Hepatocyte (in vitro differentiated cells): Measurements from ENCODE around the gene RHOT1. TPM values are rescaled to one million over a fixed set of nuclear protein-coding genes. Genes with fewer than 3 reads are reported as not detected.
"Not testable (repeated sequence)": the region's sequence is repeated elsewhere in the genome, so short reads cannot be mapped to it uniquely, and the experiment has no call there.

Experiments used
- DNase-seq: peaks from one replicate; pipeline ENCODE4 v3.0.0-alpha.2; 2016; ENCODE audit warnings: low spot score
- H2AFZ ChIP-seq: fragments of 200-600 bp; sonication (generic); 2 replicates; pipeline ENCODE4 v1.6.0; 2016; ENCODE audit warnings: antibody characterized with exemption, mild to moderate bottlenecking
- H3K27ac ChIP-seq: fragments of 200-600 bp; sonication (generic); 2 replicates; pipeline ENCODE4 v1.5.1; 2016; ENCODE audit warnings: mild to moderate bottlenecking
- H3K27me3 ChIP-seq: fragments of 200-600 bp; sonication (generic); 2 replicates; pipeline ENCODE4 v1.6.1; 2016
- H3K36me3 ChIP-seq: fragments of 200-600 bp; sonication (generic); replicated peaks from 2 replicates; pipeline ENCODE4 v1.5.1; 2016; ENCODE audit warnings: low read depth; ENCODE audit not compliant: insufficient read depth
- H3K4me1 ChIP-seq: fragments of 200-600 bp; sonication (generic); 2 replicates; pipeline ENCODE4 v1.5.1; 2016; ENCODE audit warnings: mild to moderate bottlenecking, moderate library complexity; ENCODE audit not compliant: insufficient read depth
- H3K4me2 ChIP-seq: fragments of 200-600 bp; sonication (generic); 2 replicates; pipeline ENCODE4 v1.6.0; 2016
- H3K4me3 ChIP-seq: fragments of 200-600 bp; sonication (generic); 2 replicates; pipeline ENCODE4 v1.5.1; 2016; ENCODE audit warnings: mild to moderate bottlenecking
- H3K79me2 ChIP-seq: fragments of 200-600 bp; sonication (generic); 2 replicates; pipeline ENCODE4 v1.6.0; 2017; ENCODE audit warnings: mild to moderate bottlenecking
- H3K9me2 ChIP-seq: fragments of 200-600 bp; sonication (generic); replicated peaks from 2 replicates; pipeline ENCODE4 v1.6.0; 2017; ENCODE audit warnings: mild to moderate bottlenecking; ENCODE audit not compliant: insufficient read depth
- H3K9me3 ChIP-seq: fragments of 200-600 bp; sonication (generic); 2 replicates; pipeline ENCODE4 v1.5.1; 2016; ENCODE audit warnings: low read depth, mild to moderate bottlenecking
- H4K20me1 ChIP-seq: fragments of 200-600 bp; sonication (generic); 2 replicates; pipeline ENCODE4 v1.6.0; 2016; ENCODE audit warnings: mild to moderate bottlenecking; ENCODE audit not compliant: insufficient read depth, poor library complexity, severe bottlenecking
- CTCF ChIP-seq: fragments of 200-600 bp; sonication (generic); IDR thresholded peaks from 2 replicates; pipeline ENCODE4 v1.5.1; 2016; ENCODE audit warnings: antibody characterized with exemption, mild to moderate bottlenecking; ENCODE audit not compliant: poor library complexity
- EZH2 ChIP-seq: fragments of 200-600 bp; sonication (generic); IDR thresholded peaks from 2 replicates; pipeline ENCODE4 v1.6.1; 2016; ENCODE audit warnings: antibody characterized with exemption, mild to moderate bottlenecking, borderline replicate concordance
- EZH2phosphoT487 ChIP-seq: fragments of 200-600 bp; sonication (generic); IDR thresholded peaks from one replicate; pipeline ENCODE4 v1.6.1; 2018; ENCODE audit warnings: antibody characterized with exemption, mild to moderate bottlenecking, low read depth, moderate library complexity; ENCODE audit not compliant: unreplicated experiment, severe bottlenecking
- WGBS: methylation state at CpG from one replicate; pipeline ENCODE4 v1.1.6; 2016; ENCODE audit warnings: low lambda C conversion rate; ENCODE audit errors: missing lambda C conversion rate; 5-methylcytosine and 5-hydroxymethylcytosine counted together
- polyA plus RNA-seq: library from polyadenylated mRNA; unstranded; fragments of >200 nt; fragmentation: Nextera tagmentation; extraction: Ambion mirVana; gene quantifications from 2 replicates; pipeline ENCODE4 v1.2.1, GENCODE V29; 2016
- total RNA-seq: library from RNA; depleted of rRNA; stranded (reverse); fragments of >200 nt; gene quantifications from 2 replicates; pipeline ENCODE4 v1.2.3, GENCODE V29; 2014

The RHOT1 gene
- total and polyA plus RNA-seq, 2 experiments from 2014 or later: 22.6 to 38.4 TPM

DNA sequence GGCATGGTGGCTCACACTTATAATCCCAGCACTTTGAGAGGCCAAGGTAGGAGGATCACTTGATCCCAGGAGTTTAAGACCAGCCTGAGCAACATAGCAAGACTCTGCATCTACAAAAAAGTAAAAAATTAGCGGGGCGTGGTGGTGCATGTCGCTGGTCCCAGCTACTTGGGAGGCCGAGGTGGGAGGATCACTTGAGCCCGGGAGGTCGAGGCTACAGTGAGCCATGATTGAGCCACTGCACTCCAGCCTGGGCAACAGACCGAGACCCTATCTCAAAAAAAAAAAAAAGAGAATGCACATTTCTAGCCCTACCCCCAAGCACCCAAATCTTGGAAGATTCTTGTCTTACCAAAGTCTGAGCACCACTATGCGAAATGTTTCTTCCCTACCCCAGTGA lies 15.6 kb upstream of the RHOT1 start:
- Histone ChIP-seq H3K9me2 (no peaks in the 10 kb centered on the region), H3K79me2 (no peaks in the 10 kb centered on the region), H2AFZ (peak overlapping the region; percentile 61), H3K27ac (peak overlapping the region; percentile 81), H4K20me1 (no peaks in the 10 kb centered on the region), H3K4me3 (no peak overlapping the region), H3K27me3 (no peaks in the 10 kb centered on the region), H3K4me1 (no peaks in the 10 kb centered on the region), H3K4me2 (peak overlapping the region; percentile 73), H3K36me3 (no peaks in the 10 kb centered on the region), H3K9me3 (no peaks in the 10 kb centered on the region)
- no peak for DNase-seq
- WGBS: 94% methylated on average over 8 of the region's 8 CpGs
- no peak for TF ChIP-seq EZH2
- no peak for TF ChIP-seq EZH2phosphoT487
- TF ChIP-seq CTCF: no peak

DNA sequence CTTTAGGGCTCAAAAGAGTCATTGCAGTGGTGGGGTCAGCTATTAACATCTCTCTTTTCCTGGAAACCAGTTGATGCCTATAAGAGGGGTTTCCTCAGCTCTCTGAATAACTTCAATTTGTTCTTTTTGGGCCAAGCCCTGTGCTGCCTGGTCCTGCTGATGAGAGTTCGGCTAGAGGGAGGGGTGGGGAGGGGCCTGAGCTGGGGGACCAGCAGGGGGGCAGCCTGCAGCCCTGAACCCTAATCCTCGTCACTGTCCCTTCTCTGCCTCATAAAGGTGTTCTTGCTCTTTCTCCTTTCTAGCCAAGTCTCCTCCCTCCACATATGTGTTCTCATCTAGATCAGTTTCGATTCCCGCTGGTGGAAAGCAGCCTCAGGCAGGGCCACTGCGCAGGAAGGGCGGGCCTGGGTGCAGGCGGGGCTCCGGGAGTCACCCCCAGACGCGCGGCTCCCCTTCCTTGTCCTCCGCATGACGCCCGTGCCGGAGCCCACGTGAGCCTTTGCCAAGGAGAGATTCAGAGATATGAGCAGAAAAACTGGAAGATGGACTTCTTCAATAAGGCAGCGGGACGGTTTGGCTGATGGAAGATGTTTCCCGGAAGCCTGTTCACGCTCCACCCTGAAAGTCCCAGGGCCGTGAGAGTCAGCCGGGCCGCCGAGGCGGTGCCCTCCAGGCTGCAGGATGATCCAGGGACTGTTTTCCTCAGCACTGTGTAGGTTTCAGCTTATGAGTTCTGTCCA lies 15.0 kb upstream of the RHOT1 start:
- TF ChIP-seq EZH2 (no peak), CTCF (no peak), EZH2phosphoT487 (no peak)
- Histone ChIP-seq H3K79me2 (no peaks in the 10 kb centered on the region), H3K4me3 (peak overlapping the region; percentile 20), H3K36me3 (no peaks in the 10 kb centered on the region), H3K9me3 (no peaks in the 10 kb centered on the region), H4K20me1 (no peaks in the 10 kb centered on the region), H3K4me2 (peak overlapping the region; percentile 73), H3K27me3 (no peaks in the 10 kb centered on the region), H2AFZ (peak overlapping the region; percentile 61), H3K4me1 (no peaks in the 10 kb centered on the region), H3K27ac (peak overlapping the region; percentile 81), H3K9me2 (no peaks in the 10 kb centered on the region)
- peak; percentile 87 for DNase-seq
- WGBS: 1% methylated on average over 24 of the region's 25 CpGs

GRCh38 chr17:32128470-32128869 lies 13.8 kb upstream of the RHOT1 start:
- H3K4me3 ChIP-seq, DNase-seq, H3K79me2 ChIP-seq, H3K27me3 ChIP-seq, H2AFZ ChIP-seq, H4K20me1 ChIP-seq, H3K36me3 ChIP-seq, H3K9me2 ChIP-seq, H3K4me1 ChIP-seq, H3K9me3 ChIP-seq: not testable (repeated sequence)
- WGBS: 84% methylated on average over 7 of the region's 7 CpGs
- peak overlapping the region; percentile 73 for H3K4me2 ChIP-seq
- H3K27ac ChIP-seq: peak overlapping the region; percentile 81

DNA sequence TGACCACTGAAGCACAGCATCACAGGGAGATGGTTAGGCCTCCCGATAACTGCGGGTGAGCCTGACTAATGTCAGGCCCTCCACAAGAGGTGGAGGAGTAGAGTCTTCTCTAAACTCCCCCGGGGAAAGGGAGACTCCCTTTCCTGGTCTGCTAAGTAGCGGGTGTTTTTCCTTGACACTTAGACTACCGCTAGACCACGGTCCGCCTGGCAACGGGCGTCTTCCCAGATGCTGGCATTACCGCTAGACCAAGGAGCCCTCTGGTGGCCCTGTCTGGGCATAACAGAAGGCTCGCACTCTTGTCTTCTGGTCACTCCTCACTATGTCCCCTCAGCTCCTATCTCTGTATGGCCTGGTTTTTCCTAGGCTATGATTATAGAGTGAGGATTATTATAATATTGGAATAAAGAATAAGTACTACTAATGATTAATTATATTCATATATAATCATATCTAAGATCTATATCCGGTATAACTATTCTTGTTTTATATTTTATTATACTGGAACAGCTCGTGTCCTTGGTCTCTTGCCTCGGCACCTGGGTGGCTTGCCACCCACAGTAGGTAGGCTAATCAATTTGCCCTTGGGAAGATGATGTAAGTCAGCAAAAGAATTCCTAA lies 6.7 kb upstream of the RHOT1 start:
- not testable (repeated sequence) for H4K20me1 ChIP-seq, H3K9me3 ChIP-seq, H3K4me3 ChIP-seq, H3K27me3 ChIP-seq, H2AFZ ChIP-seq, H3K4me2 ChIP-seq, H3K79me2 ChIP-seq, H3K4me1 ChIP-seq, H3K27ac ChIP-seq, H3K36me3 ChIP-seq, H3K9me2 ChIP-seq, DNase-seq
- 56% methylated on average over 14 of the region's 14 CpGs for WGBS
